Measurements from ENCODE around the gene SPATS1. TPM values are rescaled to one million over a fixed set of nuclear protein-coding genes. Genes with fewer than 3 reads are reported as not detected.

The SPATS1 gene
- total and polyA plus RNA-seq, 2 of the 13 experiments (the other 11 are each of a cell fraction or from before 2014, with no cell fraction given), result not detected

DNA sequence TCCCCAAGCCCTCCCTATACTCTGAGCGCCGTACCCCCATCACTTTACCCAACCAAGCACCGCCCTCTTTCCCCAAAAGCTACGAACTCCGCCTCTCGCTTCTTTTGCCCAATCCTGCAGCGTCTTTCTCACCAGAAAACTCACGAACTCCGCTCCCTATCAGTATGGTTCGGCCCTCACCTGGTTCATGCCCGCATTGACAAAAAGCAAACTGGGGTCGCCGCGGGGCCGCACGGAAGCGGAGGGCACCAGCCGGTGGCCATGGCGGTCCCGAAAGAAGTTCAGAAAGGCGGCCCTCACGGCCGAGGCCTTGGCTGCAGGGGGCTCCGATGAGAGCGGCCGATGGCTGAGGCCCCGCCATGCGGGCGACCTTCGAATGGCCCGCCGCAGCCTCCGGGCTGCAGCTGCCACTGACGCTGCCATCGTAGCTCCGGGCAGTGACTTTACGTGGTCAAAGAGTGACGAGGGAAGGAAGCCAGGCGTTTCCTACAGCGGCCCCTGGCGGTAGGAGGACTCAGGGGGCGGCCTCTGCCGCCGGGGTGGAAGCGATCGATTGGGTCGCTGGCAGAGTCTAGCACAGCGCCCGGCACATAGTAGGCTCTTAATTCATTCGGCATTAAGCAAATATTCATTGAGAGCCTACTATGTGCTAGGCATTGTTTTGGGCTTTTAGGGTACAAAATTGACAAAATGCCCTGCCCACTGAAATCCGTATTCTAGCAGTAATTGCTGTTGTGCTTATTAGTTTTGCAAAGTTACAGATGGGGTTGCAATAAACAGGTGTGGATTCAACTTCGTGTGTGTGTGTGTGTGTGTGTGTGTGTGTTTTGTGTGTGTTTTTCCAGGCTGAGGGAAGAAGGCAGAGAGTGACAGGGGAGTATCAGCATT lies 29.3 kb upstream of the SPATS1 start, which contains the start of gene AARS2 (continued):
- TF ChIP-seq, protein P1, sequence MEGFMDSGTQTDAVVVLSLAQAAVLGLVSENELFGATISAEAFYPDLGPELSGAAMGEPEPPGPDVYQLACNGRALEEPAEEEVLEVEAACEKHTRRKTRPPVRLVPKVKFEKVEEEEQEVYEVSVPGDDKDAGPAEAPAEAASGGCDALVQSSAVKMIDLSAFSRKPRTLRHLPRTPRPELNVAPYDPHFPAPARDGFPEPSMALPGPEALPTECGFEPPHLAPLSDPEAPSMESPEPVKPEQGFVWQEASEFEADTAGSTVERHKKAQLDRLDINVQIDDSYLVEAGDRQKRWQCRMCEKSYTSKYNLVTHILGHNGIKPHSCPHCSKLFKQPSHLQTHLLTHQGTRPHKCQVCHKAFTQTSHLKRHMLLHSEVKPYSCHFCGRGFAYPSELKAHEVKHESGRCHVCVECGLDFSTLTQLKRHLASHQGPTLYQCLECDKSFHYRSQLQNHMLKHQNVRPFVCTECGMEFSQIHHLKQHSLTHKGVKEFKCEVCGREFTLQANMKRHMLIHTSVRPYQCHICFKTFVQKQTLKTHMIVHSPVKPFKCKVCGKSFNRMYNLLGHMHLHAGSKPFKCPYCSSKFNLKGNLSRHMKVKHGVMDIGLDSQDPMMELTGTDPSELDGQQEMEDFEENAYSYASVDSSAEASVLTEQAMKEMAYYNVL (CRISPR knock-in tag; IDR thresholded peaks at IDR 0.05; ENCODE audit: borderline replicate concordance), result peak; percentile 73; the same call in 1 of the 2 replicates
- TF ChIP-seq FIP1L1 (IDR thresholded peaks at IDR 0.05; ENCODE audit: borderline replicate concordance, insufficient read depth, low read depth, low read length), result peak; percentile 73; the same call in 1 of the 2 replicates
- TF ChIP-seq ZNF331 (CRISPR knock-in tag; IDR thresholded peaks at IDR 0.05), result peak; percentile 98
- no peak for TF ChIP-seq HMGA1 (CRISPR knock-in tag; conservative IDR thresholded peaks at IDR 0.05)
- TF ChIP-seq ZNF326 (CRISPR knock-in tag; IDR thresholded peaks at IDR 0.05; ENCODE audit: borderline replicate concordance), result no peak
- no peak for TF ChIP-seq ZNF549 (CRISPR knock-in tag; IDR thresholded peaks at IDR 0.05)
- TF ChIP-seq, protein P2, sequence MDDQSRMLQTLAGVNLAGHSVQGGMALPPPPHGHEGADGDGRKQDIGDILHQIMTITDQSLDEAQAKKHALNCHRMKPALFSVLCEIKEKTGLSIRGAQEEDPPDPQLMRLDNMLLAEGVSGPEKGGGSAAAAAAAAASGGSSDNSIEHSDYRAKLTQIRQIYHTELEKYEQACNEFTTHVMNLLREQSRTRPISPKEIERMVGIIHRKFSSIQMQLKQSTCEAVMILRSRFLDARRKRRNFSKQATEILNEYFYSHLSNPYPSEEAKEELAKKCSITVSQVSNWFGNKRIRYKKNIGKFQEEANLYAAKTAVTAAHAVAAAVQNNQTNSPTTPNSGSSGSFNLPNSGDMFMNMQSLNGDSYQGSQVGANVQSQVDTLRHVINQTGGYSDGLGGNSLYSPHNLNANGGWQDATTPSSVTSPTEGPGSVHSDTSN (CRISPR knock-in tag; IDR thresholded peaks at IDR 0.05; ENCODE audit: borderline replicate concordance), result no peak; the same call in none of the 2 replicates
- TF ChIP-seq, protein P3, sequence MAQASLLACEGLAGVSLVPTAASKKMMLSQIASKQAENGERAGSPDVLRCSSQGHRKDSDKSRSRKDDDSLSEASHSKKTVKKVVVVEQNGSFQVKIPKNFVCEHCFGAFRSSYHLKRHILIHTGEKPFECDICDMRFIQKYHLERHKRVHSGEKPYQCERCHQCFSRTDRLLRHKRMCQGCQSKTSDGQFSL (CRISPR knock-in tag; IDR thresholded peaks at IDR 0.05), result peak; percentile 81
- peak; percentile 58; the same call in 1 of the 2 replicates for TF ChIP-seq ZNF431 (CRISPR knock-in tag; IDR thresholded peaks at IDR 0.05; ENCODE audit: borderline replicate concordance, low read depth)
- TF ChIP-seq, protein P4, sequence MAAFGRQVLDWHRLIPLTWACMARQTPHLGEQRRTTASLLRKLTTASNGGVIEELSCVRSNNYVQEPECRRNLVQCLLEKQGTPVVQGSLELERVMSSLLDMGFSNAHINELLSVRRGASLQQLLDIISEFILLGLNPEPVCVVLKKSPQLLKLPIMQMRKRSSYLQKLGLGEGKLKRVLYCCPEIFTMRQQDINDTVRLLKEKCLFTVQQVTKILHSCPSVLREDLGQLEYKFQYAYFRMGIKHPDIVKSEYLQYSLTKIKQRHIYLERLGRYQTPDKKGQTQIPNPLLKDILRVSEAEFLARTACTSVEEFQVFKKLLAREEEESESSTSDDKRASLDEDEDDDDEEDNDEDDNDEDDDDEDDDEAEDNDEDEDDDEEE (CRISPR knock-in tag; IDR thresholded peaks at IDR 0.05), result peak; percentile 57; the same call in 1 of the 2 replicates
- TF ChIP-seq, protein P5, sequence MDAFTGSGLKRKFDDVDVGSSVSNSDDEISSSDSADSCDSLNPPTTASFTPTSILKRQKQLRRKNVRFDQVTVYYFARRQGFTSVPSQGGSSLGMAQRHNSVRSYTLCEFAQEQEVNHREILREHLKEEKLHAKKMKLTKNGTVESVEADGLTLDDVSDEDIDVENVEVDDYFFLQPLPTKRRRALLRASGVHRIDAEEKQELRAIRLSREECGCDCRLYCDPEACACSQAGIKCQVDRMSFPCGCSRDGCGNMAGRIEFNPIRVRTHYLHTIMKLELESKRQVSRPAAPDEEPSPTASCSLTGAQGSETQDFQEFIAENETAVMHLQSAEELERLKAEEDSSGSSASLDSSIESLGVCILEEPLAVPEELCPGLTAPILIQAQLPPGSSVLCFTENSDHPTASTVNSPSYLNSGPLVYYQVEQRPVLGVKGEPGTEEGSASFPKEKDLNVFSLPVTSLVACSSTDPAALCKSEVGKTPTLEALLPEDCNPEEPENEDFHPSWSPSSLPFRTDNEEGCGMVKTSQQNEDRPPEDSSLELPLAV (CRISPR knock-in tag; conservative IDR thresholded peaks at IDR 0.05; ENCODE audit: low read depth), result no peak
- TF ChIP-seq ZNF678 (CRISPR knock-in tag; IDR thresholded peaks at IDR 0.05), result no peak
- peak; percentile 84; the same call in 1 of the 2 replicates for TF ChIP-seq ZNF30 (CRISPR knock-in tag; IDR thresholded peaks at IDR 0.05)
- TF ChIP-seq RFX5 (IDR thresholded peaks at IDR 0.05; ENCODE audit: low read depth, low read length), result peak; percentile 53
- TF ChIP-seq MTF2 (CRISPR knock-in tag; IDR thresholded peaks at IDR 0.05; ENCODE audit: borderline replicate concordance), result peak; percentile 96
- TF ChIP-seq ZNF644 (CRISPR knock-in tag; IDR thresholded peaks at IDR 0.05; ENCODE audit: low read depth), result peak; percentile 93
- TF ChIP-seq ARNT2 (CRISPR knock-in tag; IDR thresholded peaks at IDR 0.05; ENCODE audit: low read depth), result peak; percentile 88
- TF ChIP-seq FLYWCH1 (CRISPR knock-in tag; IDR thresholded peaks at IDR 0.05), result no peak
- 0 out of 2 replicates have a peak, but pooled peaks have one; percentile 64 for TF ChIP-seq HDAC6 (IDR thresholded peaks at IDR 0.05; ENCODE audit: low read depth, low read length)
- peak; percentile 99 for TF ChIP-seq KDM2A (CRISPR knock-in tag; IDR thresholded peaks at IDR 0.05; ENCODE audit: borderline replicate concordance, low read depth)
- peak; percentile 97 for TF ChIP-seq ZMYM3 (CRISPR knock-in tag; IDR thresholded peaks at IDR 0.05)
- TF ChIP-seq ZNF674 (CRISPR knock-in tag; IDR thresholded peaks at IDR 0.05; ENCODE audit: low read depth), result no peak

All from HepG2 (cell line).